ENCODE measurements around the gene TSPAN5.

TSPAN5 gene

DNA sequence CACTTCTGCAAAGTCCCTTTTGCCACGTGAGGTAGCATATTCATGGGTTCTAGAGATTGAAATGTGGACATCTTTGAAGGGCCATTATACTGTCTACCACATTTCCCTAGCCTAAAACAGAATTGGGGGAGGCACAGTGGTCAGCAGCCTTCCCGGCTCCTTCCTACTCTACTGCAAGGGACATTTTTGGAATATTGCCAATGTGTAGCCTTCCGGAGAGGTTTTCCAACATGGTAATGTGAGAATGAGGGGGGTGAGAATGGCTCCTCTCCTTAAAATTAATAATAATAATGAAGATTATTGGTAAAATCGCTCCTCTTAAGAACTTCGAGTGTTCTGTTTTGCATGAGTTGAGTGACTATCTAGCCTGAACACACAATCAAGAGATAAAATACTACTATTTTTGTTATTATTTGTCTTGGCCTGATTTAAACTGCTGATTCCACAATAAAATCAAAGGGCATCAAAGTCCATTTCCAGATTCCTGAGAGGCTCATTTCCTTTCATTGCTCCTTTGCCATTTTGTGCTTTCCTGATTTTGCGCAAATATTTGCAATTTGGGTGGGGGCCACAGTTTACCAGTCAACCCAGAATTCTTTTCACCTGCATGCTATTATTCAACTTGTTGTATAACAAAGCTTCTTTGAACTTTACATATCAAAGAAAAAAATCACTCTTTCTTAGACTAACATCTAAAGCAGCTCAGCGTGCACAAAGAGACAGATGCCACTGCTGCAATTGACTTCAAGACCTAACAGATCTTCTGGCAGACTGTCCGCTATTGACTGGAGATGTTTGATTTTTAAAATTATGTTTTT lies 27.0 kb upstream of the TSPAN5 start:
- no peak for DNase-seq
- TF ChIP-seq GATA1 (IDR thresholded peaks at IDR 0.05; ENCODE audit: low read depth, low read length), result no peak
- no peak for TF ChIP-seq POLR2A (IDR thresholded peaks at IDR 0.05; ENCODE audit: low read length)

DNA sequence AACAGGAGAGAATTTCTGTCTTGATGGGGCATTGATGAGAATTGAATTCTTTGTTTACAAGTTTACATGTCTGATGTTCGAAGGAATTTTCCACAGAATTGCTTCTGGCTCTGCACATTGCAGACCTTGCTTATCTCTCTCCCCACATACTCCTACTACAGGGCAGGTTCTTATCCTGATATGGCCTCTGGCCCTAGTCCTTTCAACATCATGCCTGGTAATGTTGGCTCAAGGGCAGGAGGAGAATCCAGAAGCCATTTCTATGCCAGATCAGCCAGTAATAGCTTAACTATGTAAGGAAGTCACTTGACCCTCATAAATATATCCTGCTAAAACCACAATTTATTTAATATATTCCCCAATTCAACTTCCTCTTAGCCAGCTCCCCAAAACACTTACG lies 24.3 kb upstream of the TSPAN5 start:
- DNase-seq, result peak; percentile 92 to 97

DNA sequence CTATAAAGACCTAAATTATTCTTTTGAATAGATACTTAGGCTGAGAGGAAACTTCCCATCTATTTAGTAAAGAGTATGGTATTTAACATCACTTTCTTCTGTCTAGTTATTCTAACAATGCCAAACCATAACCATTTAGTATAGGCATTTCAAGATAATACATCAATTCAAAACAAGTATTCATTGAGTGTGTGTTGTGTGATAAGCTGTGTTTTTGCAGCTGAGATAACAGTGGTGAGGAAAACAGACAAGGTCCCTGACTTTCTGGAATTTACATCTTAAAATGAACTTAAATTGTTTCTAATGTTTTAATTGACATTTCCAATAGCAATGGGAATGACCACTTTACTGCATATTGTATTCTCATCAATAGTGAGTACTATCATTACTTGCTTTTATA lies 22.4 kb upstream of the TSPAN5 start:
- TF ChIP-seq GATA1 (IDR thresholded peaks at IDR 0.05; ENCODE audit: low read depth, low read length) (no peak), POLR2A (IDR thresholded peaks at IDR 0.05; ENCODE audit: low read length) (no peak)
- DNase-seq, result peak; percentile 59 to 72

More for the DNA sequence above, 24.3 kb upstream of the TSPAN5 start:
- TF ChIP-seq GATA1 (IDR thresholded peaks at IDR 0.05; ENCODE audit: low read depth, low read length) (no peak), POLR2A (IDR thresholded peaks at IDR 0.05; ENCODE audit: low read length) (no peak)

DNA sequence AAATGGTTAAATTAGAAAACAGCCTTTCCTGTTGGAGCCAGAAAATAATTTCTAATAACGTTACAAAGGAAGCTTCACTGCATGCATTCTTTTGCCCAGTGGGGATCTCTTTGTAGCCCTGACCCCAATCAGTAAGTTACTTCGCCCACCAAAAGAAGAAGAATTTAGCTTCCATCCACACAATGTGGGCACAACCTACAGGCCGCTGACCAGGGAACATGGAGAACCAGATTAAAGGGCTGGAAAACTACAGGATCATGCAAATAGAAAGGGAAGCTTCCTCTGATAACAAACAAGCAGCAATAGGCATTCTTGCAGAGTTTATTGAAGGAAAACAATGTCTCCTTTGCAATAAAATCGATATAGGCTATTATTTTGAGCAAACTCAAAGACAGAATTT lies 21.3 kb upstream of the TSPAN5 start:
- DNase-seq, result no peak
- TF ChIP-seq GATA1 (IDR thresholded peaks at IDR 0.05; ENCODE audit: low read depth, low read length) (no peak), POLR2A (IDR thresholded peaks at IDR 0.05; ENCODE audit: low read length) (no peak)

DNA sequence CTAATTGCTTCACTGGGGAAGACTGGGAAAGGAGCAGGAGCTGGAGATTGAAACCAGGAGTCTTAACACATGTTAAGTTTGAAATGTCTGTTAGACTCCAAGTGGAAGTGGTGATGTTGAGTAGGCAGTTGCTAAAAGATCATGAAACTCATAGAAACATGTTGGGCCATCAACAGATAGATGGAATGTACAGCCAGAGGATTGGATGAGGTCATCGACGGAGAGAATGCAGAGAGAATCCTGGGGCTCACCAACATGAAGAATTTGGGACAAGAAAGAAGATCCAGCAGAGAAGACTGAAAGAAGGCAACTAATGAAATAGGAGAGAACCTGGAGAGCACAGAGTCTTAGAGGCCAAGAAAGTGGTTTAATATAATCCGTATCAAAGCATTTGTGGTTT lies 19.4 kb upstream of the TSPAN5 start:
- no peak for TF ChIP-seq GATA1 (IDR thresholded peaks at IDR 0.05; ENCODE audit: low read depth, low read length)
- no peak for DNase-seq

DNA sequence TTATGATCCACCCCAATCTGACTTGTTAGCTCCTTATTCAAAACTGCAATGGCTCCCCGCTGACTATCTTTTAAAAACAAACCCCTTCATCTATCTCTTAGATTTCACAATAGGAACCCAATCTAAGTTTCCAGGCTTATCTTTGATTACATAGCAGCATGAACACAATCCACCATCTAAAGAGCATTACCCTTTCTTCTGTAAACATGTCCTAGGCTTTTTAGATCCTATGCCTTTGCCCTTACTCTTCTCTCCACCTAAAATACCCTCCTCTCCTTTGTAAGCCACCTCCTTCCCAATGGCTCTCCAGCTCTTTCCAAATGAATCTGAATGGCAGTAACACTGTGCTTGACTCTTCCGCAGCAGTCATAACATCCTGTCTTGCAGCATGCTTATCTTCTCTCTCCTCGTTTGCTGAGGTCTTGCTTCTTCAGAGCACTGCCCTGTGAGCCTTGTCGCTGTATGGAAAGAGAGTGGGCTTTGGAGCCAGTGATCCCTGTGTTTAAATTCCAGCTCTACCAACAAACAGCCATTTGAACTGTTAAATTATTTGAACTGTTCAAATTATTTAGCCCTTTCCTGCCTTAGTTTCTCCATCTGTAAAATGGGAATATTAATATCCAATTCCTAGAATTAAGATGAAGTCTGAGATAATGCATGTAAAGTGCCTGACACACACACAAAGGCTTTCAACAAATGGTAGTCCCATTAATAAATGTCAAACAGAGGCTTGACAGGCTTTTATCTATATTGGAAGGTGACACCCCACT lies 16.2 kb upstream of the TSPAN5 start:
- no peak for TF ChIP-seq GATA1 (IDR thresholded peaks at IDR 0.05; ENCODE audit: low read depth, low read length)
- no peak for TF ChIP-seq POLR2A (IDR thresholded peaks at IDR 0.05; ENCODE audit: low read length)
- peak in 1 of 2 experiments; percentile 18 for DNase-seq

DNA sequence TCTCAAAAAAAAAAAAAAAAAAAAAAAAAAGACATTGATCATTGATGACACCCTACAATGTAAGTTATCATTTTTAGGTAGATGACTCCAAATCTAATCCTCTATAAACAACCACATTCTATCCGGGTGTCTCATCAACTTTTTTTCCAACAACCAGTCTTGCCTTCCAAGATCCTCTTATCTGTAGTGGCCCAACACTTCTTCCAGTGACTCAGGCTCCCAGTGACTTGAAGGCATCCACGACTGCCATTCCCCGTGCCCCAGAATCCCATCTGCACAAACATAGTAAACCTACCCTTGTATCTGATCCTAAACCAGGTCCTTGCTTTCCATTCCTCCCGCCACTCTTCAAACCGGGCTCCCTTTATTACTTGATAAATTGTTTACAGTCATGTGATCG lies 15.6 kb upstream of the TSPAN5 start:
- DNase-seq, result no peak
- no peak for TF ChIP-seq GATA1 (IDR thresholded peaks at IDR 0.05; ENCODE audit: low read depth, low read length)
- no peak for TF ChIP-seq POLR2A (IDR thresholded peaks at IDR 0.05; ENCODE audit: low read length)

DNA sequence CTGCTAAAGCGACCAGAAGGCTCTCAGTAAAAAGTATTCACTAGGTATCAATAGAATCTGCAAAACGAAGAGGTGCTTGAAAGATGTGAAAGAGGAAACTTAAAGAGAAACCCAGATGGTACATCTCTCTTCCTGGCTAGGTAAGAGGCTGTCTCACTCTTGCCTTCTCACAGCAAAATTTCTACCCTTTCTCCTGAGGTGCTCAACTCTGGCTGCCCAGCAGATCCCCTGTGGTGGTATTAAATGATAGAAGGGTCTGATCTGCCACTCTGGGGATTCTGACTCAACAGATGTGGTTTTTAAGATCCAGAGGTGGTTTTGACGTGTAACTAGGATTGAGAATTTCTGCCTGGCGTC lies 14.9 kb upstream of the TSPAN5 start:
- TF ChIP-seq POLR2A (IDR thresholded peaks at IDR 0.05; ENCODE audit: low read length) (no peak), GATA1 (IDR thresholded peaks at IDR 0.05; ENCODE audit: low read depth, low read length) (no peak)
- no peak for DNase-seq

DNA sequence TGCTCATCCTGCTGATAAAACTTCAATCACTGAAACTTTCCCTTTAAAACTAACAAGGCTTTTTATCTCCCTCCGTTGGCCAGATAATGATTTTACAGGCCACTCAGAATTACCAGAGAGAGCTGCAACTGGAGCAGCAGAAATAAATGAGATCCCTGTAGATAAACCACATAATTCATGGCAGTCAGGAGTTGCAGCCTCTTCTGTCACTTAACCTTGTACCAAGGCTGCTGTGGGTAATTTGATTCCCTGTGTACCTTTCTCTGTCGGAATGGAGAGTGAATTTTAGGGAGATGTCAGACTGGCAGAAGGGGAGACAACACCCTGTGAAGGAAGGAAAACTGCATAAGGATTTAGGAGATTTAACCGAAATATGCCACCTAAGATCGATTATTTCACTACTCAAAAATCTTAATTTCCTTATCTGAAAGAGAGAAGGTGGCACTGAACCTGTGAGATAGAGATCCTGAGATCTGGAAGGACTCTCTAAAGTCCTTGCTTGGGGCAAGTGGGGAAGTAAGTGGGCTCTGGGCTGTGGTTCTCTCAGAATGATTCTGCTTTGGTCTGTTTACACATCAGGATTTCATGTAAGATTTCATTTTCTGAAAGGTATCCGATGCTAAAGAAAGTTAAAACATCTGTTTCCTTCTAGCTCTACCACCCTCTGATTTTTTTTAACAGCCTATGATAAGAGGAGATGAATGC lies 14.3 kb upstream of the TSPAN5 start:
- TF ChIP-seq GATA1 (IDR thresholded peaks at IDR 0.05; ENCODE audit: low read depth, low read length) (no peak), POLR2A (IDR thresholded peaks at IDR 0.05; ENCODE audit: low read length) (no peak)
- DNase-seq, result peak in 1 of 2 experiments; percentile 10

DNA sequence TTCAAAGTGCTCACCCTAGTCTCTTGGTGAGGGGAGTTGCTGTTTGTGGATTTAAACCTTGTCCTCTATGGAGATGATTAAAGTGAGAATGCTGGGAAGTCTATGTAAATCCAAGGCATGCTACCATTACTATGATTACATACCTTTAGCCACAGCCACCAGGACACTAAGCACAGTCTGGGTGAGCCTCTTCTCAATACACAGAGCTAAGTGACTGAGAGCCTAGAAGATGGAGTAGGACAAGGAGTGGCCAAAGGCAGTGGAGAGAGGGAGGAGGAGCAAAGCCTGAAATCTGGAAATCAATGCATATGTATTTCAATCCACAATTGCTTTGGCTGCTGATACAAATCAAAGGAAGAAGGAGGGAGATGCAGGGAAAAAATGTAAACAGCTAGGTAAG lies 12.7 kb upstream of the TSPAN5 start:
- no peak for DNase-seq
- TF ChIP-seq GATA1 (IDR thresholded peaks at IDR 0.05; ENCODE audit: low read depth, low read length), result no peak
- TF ChIP-seq POLR2A (IDR thresholded peaks at IDR 0.05; ENCODE audit: low read length), result no peak

DNA sequence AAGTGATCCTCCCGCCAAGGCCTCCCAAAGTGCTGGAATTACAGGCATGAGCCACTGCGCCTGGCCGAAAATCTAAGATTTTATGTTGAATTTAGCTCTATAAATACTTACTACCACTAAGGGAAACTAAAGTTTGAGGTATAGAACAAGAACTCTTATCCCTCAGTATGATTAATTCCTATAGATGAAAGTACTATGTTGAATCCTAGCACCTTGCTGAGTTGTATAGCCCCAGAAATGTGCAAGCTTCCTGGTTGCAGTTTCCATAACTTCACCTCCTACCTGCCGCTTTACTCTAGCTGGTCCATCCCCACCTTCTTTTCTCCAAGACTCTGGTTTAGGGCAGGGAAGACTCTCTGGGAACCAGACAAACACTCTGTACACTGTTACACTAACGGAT lies 11.8 kb upstream of the TSPAN5 start:
- no peak for DNase-seq
- no peak for TF ChIP-seq GATA1 (IDR thresholded peaks at IDR 0.05; ENCODE audit: low read depth, low read length)
- TF ChIP-seq POLR2A (IDR thresholded peaks at IDR 0.05; ENCODE audit: low read length), result no peak

DNA sequence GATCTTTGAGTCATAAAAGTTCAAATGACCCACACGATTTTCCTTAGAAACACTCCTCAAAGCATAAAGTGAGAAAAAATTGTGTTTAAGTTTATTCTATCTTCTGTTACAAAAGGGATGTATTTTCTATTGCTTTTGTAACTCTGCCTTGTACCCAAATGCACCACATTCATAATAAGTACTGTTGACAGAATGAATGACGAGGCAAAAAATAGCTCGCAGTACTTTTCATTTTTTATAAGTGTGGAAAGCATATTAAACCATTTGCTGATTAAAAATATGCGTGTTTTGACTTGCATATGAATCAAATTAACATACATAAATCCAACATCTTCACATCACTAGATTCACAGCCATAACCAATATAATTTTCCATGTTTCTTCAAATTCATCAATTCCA lies 11.2 kb upstream of the TSPAN5 start:
- no peak for TF ChIP-seq GATA1 (IDR thresholded peaks at IDR 0.05; ENCODE audit: low read depth, low read length)
- TF ChIP-seq POLR2A (IDR thresholded peaks at IDR 0.05; ENCODE audit: low read length), result no peak
- DNase-seq, result no peak

DNA sequence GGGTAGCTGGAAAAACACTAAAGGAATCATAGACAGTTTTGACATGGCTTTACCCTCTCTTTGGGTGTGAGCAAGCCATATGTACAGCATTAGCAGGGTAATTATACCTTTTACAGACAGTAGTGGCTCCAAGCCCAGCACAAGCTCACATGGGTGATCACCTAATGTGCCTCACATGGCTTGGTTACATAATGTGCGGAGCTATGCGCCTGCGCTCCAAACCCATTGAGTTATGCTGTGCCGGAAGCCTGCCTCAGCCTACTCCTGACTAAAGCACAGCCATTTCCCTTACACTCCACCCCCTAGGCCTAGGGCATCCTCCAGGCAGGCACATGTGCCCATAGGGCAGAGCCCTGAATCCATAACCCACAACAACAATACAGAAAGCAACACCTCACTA lies 6.5 kb upstream of the TSPAN5 start:
- peak; percentile 60 to 74 for DNase-seq
- TF ChIP-seq GATA1 (IDR thresholded peaks at IDR 0.05; ENCODE audit: low read depth, low read length) (no peak), POLR2A (IDR thresholded peaks at IDR 0.05; ENCODE audit: low read length) (no peak)
